HepG2 (cell line): ENCODE results near the gene AADAT. TPM values are rescaled to one million over a fixed set of nuclear protein-coding genes. Genes with fewer than 3 reads are reported as not detected.
A peak's percentile ranks its signal among the peaks of the same experiment; 100 is the strongest.

Source experiments
- ERF ChIP-seq: IDR thresholded peaks from 2 replicates; pipeline ENCODE4 v1.6.1; 2018; ENCODE audit warnings: missing biosample characterization, missing genetic modification reagents
- MAF1 ChIP-seq: sonication (generic); formaldehyde crosslinking; IDR thresholded peaks from 2 replicates; pipeline ENCODE4 v1.5.0; 2020; ENCODE audit warnings: missing genetic modification reagents, borderline replicate concordance
- polyA plus RNA-seq, 8 experiments: library from polyadenylated mRNA; depleted of rRNA in 3 of 8; stranded (reverse) in 7 of 8; unstranded in 1 of 8; fragments of >200 nt; fragmentation: Illumina TruSeq in 4 of 8; extraction: Trizol in 4 of 8; gene quantifications; 2 replicates each; pipeline versions ENCODE4 v1.2.1 to v1.2.3, GENCODE V29; 2011 to 2016; ENCODE audit warnings: low read depth in 4 of 8, missing spikeins in 1 of 8, mixed read lengths in 1 of 8; ENCODE audit not compliant: insufficient read depth in 1 of 8
- total RNA-seq, 5 experiments: library from RNA; depleted of rRNA; stranded (reverse); fragments of >200 nt; fragmentation: Illumina TruSeq; extraction: Trizol; gene quantifications; 2 replicates each; pipeline ENCODE4 v1.2.3, GENCODE V29; 2016; ENCODE audit warnings: low read depth in 1 of 5
- TF ChIP-seq, protein P1 (sequence below): sonication (generic); formaldehyde crosslinking; conservative IDR thresholded peaks from 2 replicates; pipeline ENCODE4 v1.4.0; 2020; ENCODE audit warnings: mild to moderate bottlenecking, missing genetic modification reagents, moderate library complexity
- TF ChIP-seq, protein P2 (sequence below): sonication (generic); formaldehyde crosslinking; IDR thresholded peaks from 2 replicates; pipeline ENCODE4 v1.4.0; 2020; ENCODE audit warnings: missing genetic modification reagents
- TF ChIP-seq, protein P3 (sequence below): IDR thresholded peaks from 2 replicates; pipeline ENCODE4 v1.6.1; 2016; ENCODE audit warnings: missing compliant biosample characterization, missing genetic modification reagents, borderline replicate concordance
- TF ChIP-seq, protein P4 (sequence below): sonication (generic); formaldehyde crosslinking; IDR thresholded peaks from 2 replicates; pipeline ENCODE4 v1.4.0; 2020; ENCODE audit warnings: mild to moderate bottlenecking, low read depth, missing genetic modification reagents
- TF ChIP-seq, protein P5 (sequence below): sonication (generic); formaldehyde crosslinking; IDR thresholded peaks from 2 replicates; pipeline ENCODE4 v1.5.0; 2020; ENCODE audit warnings: mild to moderate bottlenecking, missing genetic modification reagents, borderline replicate concordance

The AADAT gene
- total and polyA plus RNA-seq, 2 of the 13 experiments (the other 11 are each of a cell fraction or from before 2014, with no cell fraction given): 6.1 to 9.1 TPM

DNA sequence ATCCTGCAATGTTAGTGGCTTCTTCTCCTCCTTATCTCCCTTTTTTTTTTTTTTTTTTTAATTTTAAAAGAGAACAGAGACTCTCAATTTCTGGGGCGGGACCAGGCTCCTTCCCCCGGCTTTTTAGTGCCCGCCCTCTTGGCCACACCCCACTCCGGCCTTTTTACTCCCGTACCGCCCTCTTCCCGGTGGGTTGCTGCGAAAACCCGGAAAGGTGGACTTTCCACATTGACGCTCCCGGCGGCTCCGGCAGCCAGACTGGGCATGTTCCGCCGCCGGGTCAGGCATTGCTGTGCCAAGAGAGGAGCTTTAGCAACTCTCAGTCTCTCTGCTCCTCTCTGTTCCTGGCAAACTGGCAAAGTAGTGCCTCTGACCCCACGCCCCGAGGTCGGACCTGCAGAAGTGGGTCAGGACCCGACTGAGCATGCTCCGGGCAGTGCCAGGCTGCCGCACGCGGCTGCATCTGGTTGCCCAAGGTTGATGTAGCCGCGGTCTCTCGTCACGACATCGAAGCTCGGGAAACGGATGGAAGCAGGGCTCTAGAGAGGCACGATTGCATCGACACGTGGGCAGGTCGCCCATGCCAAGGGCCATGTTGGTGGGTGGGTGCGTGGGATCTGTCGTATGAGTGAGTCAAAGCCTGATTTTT is 62.5 kb downstream of the AADAT start (continued):
- TF ChIP-seq, protein P1, sequence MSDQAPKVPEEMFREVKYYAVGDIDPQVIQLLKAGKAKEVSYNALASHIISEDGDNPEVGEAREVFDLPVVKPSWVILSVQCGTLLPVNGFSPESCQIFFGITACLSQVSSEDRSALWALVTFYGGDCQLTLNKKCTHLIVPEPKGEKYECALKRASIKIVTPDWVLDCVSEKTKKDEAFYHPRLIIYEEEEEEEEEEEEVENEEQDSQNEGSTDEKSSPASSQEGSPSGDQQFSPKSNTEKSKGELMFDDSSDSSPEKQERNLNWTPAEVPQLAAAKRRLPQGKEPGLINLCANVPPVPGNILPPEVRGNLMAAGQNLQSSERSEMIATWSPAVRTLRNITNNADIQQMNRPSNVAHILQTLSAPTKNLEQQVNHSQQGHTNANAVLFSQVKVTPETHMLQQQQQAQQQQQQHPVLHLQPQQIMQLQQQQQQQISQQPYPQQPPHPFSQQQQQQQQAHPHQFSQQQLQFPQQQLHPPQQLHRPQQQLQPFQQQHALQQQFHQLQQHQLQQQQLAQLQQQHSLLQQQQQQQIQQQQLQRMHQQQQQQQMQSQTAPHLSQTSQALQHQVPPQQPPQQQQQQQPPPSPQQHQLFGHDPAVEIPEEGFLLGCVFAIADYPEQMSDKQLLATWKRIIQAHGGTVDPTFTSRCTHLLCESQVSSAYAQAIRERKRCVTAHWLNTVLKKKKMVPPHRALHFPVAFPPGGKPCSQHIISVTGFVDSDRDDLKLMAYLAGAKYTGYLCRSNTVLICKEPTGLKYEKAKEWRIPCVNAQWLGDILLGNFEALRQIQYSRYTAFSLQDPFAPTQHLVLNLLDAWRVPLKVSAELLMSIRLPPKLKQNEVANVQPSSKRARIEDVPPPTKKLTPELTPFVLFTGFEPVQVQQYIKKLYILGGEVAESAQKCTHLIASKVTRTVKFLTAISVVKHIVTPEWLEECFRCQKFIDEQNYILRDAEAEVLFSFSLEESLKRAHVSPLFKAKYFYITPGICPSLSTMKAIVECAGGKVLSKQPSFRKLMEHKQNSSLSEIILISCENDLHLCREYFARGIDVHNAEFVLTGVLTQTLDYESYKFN: 0 out of 2 replicates have a peak, but pooled peaks have one; percentile 16
- TF ChIP-seq, protein P2, sequence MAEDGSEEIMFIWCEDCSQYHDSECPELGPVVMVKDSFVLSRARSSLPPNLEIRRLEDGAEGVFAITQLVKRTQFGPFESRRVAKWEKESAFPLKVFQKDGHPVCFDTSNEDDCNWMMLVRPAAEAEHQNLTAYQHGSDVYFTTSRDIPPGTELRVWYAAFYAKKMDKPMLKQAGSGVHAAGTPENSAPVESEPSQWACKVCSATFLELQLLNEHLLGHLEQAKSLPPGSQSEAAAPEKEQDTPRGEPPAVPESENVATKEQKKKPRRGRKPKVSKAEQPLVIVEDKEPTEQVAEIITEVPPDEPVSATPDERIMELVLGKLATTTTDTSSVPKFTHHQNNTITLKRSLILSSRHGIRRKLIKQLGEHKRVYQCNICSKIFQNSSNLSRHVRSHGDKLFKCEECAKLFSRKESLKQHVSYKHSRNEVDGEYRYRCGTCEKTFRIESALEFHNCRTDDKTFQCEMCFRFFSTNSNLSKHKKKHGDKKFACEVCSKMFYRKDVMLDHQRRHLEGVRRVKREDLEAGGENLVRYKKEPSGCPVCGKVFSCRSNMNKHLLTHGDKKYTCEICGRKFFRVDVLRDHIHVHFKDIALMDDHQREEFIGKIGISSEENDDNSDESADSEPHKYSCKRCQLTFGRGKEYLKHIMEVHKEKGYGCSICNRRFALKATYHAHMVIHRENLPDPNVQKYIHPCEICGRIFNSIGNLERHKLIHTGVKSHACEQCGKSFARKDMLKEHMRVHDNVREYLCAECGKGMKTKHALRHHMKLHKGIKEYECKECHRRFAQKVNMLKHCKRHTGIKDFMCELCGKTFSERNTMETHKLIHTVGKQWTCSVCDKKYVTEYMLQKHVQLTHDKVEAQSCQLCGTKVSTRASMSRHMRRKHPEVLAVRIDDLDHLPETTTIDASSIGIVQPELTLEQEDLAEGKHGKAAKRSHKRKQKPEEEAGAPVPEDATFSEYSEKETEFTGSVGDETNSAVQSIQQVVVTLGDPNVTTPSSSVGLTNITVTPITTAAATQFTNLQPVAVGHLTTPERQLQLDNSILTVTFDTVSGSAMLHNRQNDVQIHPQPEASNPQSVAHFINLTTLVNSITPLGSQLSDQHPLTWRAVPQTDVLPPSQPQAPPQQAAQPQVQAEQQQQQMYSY (CRISPR knock-in tag): peak; percentile 99
- TF ChIP-seq, protein P3, sequence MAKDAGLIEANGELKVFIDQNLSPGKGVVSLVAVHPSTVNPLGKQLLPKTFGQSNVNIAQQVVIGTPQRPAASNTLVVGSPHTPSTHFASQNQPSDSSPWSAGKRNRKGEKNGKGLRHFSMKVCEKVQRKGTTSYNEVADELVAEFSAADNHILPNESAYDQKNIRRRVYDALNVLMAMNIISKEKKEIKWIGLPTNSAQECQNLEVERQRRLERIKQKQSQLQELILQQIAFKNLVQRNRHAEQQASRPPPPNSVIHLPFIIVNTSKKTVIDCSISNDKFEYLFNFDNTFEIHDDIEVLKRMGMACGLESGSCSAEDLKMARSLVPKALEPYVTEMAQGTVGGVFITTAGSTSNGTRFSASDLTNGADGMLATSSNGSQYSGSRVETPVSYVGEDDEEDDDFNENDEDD (CRISPR knock-in tag): peak; percentile 94
- TF ChIP-seq, protein P4, sequence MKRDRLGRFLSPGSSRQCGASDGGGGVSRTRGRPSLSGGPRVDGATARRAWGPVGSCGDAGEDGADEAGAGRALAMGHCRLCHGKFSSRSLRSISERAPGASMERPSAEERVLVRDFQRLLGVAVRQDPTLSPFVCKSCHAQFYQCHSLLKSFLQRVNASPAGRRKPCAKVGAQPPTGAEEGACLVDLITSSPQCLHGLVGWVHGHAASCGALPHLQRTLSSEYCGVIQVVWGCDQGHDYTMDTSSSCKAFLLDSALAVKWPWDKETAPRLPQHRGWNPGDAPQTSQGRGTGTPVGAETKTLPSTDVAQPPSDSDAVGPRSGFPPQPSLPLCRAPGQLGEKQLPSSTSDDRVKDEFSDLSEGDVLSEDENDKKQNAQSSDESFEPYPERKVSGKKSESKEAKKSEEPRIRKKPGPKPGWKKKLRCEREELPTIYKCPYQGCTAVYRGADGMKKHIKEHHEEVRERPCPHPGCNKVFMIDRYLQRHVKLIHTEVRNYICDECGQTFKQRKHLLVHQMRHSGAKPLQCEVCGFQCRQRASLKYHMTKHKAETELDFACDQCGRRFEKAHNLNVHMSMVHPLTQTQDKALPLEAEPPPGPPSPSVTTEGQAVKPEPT: 0 out of 2 replicates have a peak, but pooled peaks have one; percentile 85
- TF ChIP-seq ERF (peak; percentile 74; the same call in 1 of the 2 replicates), MAF1 (CRISPR knock-in tag) (0 out of 2 replicates have a peak, but pooled peaks have one; percentile 19)
- TF ChIP-seq, protein P5, sequence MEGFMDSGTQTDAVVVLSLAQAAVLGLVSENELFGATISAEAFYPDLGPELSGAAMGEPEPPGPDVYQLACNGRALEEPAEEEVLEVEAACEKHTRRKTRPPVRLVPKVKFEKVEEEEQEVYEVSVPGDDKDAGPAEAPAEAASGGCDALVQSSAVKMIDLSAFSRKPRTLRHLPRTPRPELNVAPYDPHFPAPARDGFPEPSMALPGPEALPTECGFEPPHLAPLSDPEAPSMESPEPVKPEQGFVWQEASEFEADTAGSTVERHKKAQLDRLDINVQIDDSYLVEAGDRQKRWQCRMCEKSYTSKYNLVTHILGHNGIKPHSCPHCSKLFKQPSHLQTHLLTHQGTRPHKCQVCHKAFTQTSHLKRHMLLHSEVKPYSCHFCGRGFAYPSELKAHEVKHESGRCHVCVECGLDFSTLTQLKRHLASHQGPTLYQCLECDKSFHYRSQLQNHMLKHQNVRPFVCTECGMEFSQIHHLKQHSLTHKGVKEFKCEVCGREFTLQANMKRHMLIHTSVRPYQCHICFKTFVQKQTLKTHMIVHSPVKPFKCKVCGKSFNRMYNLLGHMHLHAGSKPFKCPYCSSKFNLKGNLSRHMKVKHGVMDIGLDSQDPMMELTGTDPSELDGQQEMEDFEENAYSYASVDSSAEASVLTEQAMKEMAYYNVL: peak; percentile 52; the same call in 1 of the 2 replicates
